Gastrocnemius medialis (tissue), 4 donors: Measurements from ENCODE around the gene CMBL. TPM values are rescaled to one million over a fixed set of nuclear protein-coding genes. Genes with fewer than 3 reads are reported as not detected.

Experiments
- ATAC-seq, 2 donors: fragments of 150-250 bp; one replicate each; pipeline ENCODE4 v1.9.1; 2016
- DNase-seq, 2 donors: peaks; one replicate each; pipeline ENCODE4 v3.0.0-alpha.2; 2019
- H3K27ac ChIP-seq, 4 donors: fragments of 200-600 bp; sonication (generic); 1 replicate in 1 of 4; 2 replicates in 3 of 4; pipeline ENCODE4 v1.5.1; 2016 to 2018; ENCODE audit warnings: mild to moderate bottlenecking in 2 of 4, moderate library complexity in 1 of 4
- H3K27me3 ChIP-seq, 3 donors: fragments of 200-600 bp; sonication (generic) in 2 of 3; 1 replicate in 1 of 3; 2 replicates in 2 of 3; pipeline versions ENCODE4 v1.5.1 to v1.6.0; 2016 to 2019; ENCODE audit warnings: mild to moderate bottlenecking in 1 of 3, moderate library complexity in 1 of 3
- H3K36me3 ChIP-seq, 2 donors: fragments of 200-600 bp; sonication (generic) in 1 of 2; one replicate each; pipeline ENCODE4 v1.5.1; 2017 to 2018
- H3K4me1 ChIP-seq, 2 donors: fragments of 200-600 bp; sonication (generic) in 1 of 2; one replicate each; pipeline ENCODE4 v1.5.1; 2016 to 2017; ENCODE audit warnings: mild to moderate bottlenecking in 2 of 2
- H3K4me3 ChIP-seq, 4 donors: fragments of 200-600 bp; sonication (generic) in 3 of 4; 1 replicate in 1 of 4; 2 replicates in 3 of 4; pipeline ENCODE4 v1.5.1; 2016 to 2019; ENCODE audit warnings: mild to moderate bottlenecking in 2 of 4
- H3K9me3 ChIP-seq, 3 donors: fragments of 200-600 bp; sonication (generic) in 2 of 3; 1 replicate in 1 of 3; 2 replicates in 2 of 3; pipeline ENCODE4 v1.5.1; 2016 to 2019
- CTCF ChIP-seq, 5 experiments: fragments of 450-650 bp in 3 of 5; fragments of 200-600 bp in 2 of 5; sonication (generic) in 2 of 5; IDR thresholded peaks in 4 of 5; conservative IDR thresholded peaks in 1 of 5; 1 replicate in 4 of 5; 2 replicates in 1 of 5; pipeline ENCODE4 v1.5.1; 2016 to 2019; ENCODE audit warnings: antibody characterized with exemption in 5 of 5, mild to moderate bottlenecking in 3 of 5, moderate library complexity in 3 of 5
- POLR2A ChIP-seq, 2 donors: fragments of 450-650 bp; IDR thresholded peaks; one replicate each; pipeline ENCODE4 v1.6.1; 2017; ENCODE audit warnings: antibody characterized with exemption in 2 of 2, mild to moderate bottlenecking in 2 of 2, moderate library complexity in 2 of 2
- in situ Hi-C, 4 donors: fragments of 200-750 bp; cut with MboI; loops; one replicate each; pipeline versions ENCODE4 v1.15.0 to v1.8.0; 2017; ENCODE audit warnings: low sequenced_read_pairs in 4 of 4
- intact Hi-C: fragments of 100-400 bp; cut with DNase I; formaldehyde crosslinking; loops from one replicate; pipeline ENCODE4 v1.15.1; 2023; ENCODE audit warnings: low total_unique reads
- total RNA-seq, 4 donors: library from RNA; depleted of rRNA; stranded (reverse); fragments of >200 nt; gene quantifications; one replicate each; pipeline versions ENCODE4 v1.1.0 to v1.2.3, GENCODE V29; 2016

The CMBL gene
- total RNA-seq, 4 donors from 2014 or later = 7.8 to 46.7 (median 35.6) TPM

- in situ Hi-C loops (no loop called here), intact Hi-C loops (no loop called here)
- Histone ChIP-seq H3K4me1 (peaks cover 0 to 7% of the 10 kb centered on the region in 2 donors), H3K9me3 (no peaks in the 10 kb centered on the region), H3K27ac (no peak overlapping the region), H3K36me3 (peaks cover 0 to 24% of the 10 kb centered on the region in 2 donors), H3K27me3 (no peaks in the 10 kb centered on the region), H3K4me3 (no peak overlapping the region)
- DNase-seq = no peak
- no peak for ATAC-seq
- TF ChIP-seq CTCF (IDR thresholded peaks at IDR 0.05 in 4 of 5, conservative IDR thresholded peaks at IDR 0.05 in 1 of 5) = no peak
Observed at GRCh38 chr5:10233011-10233410, 74.7 kb downstream of the CMBL start.

GRCh38 chr5:10232386-10232785, 75.3 kb downstream of the CMBL start:
- intact Hi-C loops (no loop called here), in situ Hi-C loops (no loop called here)
- no peak overlapping the region for H3K4me3 ChIP-seq

GRCh38 chr5:10229306-10230048, 78.2 kb downstream of the CMBL start:
- Histone ChIP-seq H3K4me1 (peaks cover 0 to 7% of the 10 kb centered on the region in 2 donors), H3K27ac (peak overlapping the region in 1 of 4 donors; percentile 42), H3K9me3 (no peaks in the 10 kb centered on the region), H3K4me3 (no peak overlapping the region), H3K36me3 (peaks cover 0 to 6% of the 10 kb centered on the region in 2 donors), H3K27me3 (no peaks in the 10 kb centered on the region)
- DNase-seq (peak in 1 of 2 donors; percentile 30), ATAC-seq (peak; percentile 96 to 99)
- no peak for TF ChIP-seq POLR2A (IDR thresholded peaks at IDR 0.05)
- no peak for TF ChIP-seq CTCF (IDR thresholded peaks at IDR 0.05 in 4 of 5, conservative IDR thresholded peaks at IDR 0.05 in 1 of 5)
- in situ Hi-C loops = no loop called here
- intact Hi-C loops = no loop called here

More at GRCh38 chr5:10232386-10232785, 75.3 kb downstream of the CMBL start:
- ATAC-seq (no peak), DNase-seq (no peak)
- Histone ChIP-seq H3K27me3 (no peaks in the 10 kb centered on the region), H3K36me3 (peaks cover 0 to 19% of the 10 kb centered on the region in 2 donors), H3K4me1 (peaks cover 0 to 7% of the 10 kb centered on the region in 2 donors), H3K9me3 (no peaks in the 10 kb centered on the region), H3K27ac (no peak overlapping the region)
- TF ChIP-seq CTCF (IDR thresholded peaks at IDR 0.05 in 4 of 5, conservative IDR thresholded peaks at IDR 0.05 in 1 of 5) = no peak
- no peak for TF ChIP-seq POLR2A (IDR thresholded peaks at IDR 0.05)

GRCh38 chr5:10228288-10228687, 79.4 kb downstream of the CMBL start:
- Histone ChIP-seq H3K9me3 (no peaks in the 10 kb centered on the region), H3K27ac (no peak overlapping the region), H3K27me3 (no peaks in the 10 kb centered on the region), H3K4me1 (peaks cover 0 to 7% of the 10 kb centered on the region in 2 donors), H3K4me3 (no peak overlapping the region), H3K36me3 (no peaks in the 10 kb centered on the region)
- ATAC-seq (no peak), DNase-seq (no peak)
- intact Hi-C loops = no loop called here
- TF ChIP-seq CTCF (IDR thresholded peaks at IDR 0.05 in 4 of 5, conservative IDR thresholded peaks at IDR 0.05 in 1 of 5) (no peak), POLR2A (IDR thresholded peaks at IDR 0.05) (no peak)
- in situ Hi-C loops = no loop called here

Other genes with a start within 250 kb of the CMBL start
- 10 to 100 TPM in 2 of 4 donors, 1 to 10 TPM in 2; 9.2 to 18.2 (median 10.5) TPM for gene ATPSCKMT, start 58.0 kb downstream of the CMBL start, total RNA-seq
- 100 to 1,000 TPM; 201 to 329 (median 267) TPM for gene CCT5, start 57.6 kb downstream of the CMBL start, total RNA-seq
- 100 to 1,000 TPM; 139 to 173 (median 146) TPM for gene MARCHF6, start 45.8 kb upstream of the CMBL start, total RNA-seq
- gene ROPN1L, start 134.0 kb upstream of the CMBL start, total RNA-seq = under 1 TPM in 1 of 4 donors, not detected in 3; 0.46 TPM